KBM-7 (cell line): Measurements from ENCODE around the gene POLR3F.

Source experiments
- DNase-seq: peaks from one replicate; pipeline ENCODE4 v3.0.0-alpha.2; 2015
- in situ Hi-C: fragments of 300-500 bp; cut with MboI; formaldehyde crosslinking; loops from 2 replicates; pipeline ENCODE4 v1.14.3; 2020; ENCODE audit warnings: low sequenced_read_pairs, low pct_unique_long_range_greater_than_20kb, mixed read lengths

POLR3F gene, protein sequence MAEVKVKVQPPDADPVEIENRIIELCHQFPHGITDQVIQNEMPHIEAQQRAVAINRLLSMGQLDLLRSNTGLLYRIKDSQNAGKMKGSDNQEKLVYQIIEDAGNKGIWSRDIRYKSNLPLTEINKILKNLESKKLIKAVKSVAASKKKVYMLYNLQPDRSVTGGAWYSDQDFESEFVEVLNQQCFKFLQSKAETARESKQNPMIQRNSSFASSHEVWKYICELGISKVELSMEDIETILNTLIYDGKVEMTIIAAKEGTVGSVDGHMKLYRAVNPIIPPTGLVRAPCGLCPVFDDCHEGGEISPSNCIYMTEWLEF

DNA sequence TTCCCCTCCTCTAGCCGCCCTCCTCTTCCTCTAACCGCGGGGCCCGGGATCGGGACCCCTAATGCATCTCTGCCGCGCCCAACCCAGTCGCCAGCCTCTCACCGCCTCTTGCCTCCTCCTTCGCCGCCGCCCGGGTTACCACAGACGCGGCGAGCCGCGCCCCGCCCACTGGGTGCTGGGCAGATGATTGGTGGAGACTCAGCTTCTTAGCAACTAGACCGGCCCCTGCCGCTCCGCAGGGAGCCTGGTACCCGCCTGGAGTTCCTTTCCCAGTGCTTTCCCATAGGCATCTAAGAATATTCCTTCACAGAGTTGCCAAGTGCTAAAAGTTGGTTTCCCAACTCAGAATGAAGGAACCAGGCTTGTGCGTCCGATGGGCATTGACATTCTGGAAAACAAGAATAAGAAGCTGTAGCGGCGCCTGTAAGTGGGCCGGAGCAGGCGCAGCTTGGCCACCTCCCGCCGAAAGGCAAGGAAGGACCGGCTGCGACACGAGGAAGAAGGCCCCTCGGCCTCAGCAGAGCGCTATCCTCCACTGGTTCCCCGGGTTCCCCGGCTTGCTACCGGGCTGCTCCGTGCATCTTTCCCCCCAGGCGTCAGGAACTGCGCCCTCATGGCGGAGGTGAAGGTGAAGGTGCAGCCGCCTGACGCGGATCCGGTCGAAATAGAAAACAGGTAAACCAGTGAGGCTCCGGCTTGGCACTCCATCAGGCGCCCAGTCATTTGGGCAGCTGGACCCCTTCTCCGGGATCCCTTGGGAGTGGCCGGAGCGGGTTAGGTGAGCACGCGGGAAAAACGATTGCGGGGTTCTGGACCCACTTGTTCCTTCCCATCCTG, at the start of gene POLR3F, which contains the start of gene DZANK1:
Gene POLR3F (plus strand): TSS at position 497 of the 837 bp plus-strand sequence. CDS start 117 bp downstream, at position 614.
Gene DZANK1 (minus strand): TSS at position 137 of the 837 bp plus-strand sequence. CDS start 1,672 bp downstream, outside the sequence.
- in situ Hi-C loops, result no loop called here

DNA sequence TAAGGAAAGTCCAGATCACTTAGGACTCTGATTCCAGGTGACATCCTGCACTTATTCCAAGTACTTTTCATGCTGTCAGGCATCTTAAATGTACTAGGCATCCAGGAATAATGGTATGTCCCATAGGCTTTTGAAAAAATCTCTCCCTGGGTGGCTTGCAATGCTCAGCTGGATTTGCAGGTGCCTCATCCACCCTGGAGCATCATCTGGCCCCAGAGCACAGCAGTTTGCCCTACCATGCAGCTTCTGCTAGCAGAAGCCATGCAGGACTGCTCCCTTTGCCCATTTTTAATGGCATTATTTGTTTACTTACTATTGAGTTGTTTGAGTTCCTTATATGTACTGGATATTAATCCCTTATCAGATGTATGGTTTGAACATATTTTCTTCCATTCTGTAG, 45.6 kb upstream of the POLR3F start:
- DNase-seq, result no peak
- in situ Hi-C loops, result no loop called here

More for the DNA sequence above, at the start of gene POLR3F, which contains the start of gene DZANK1:
- peak; percentile 97 for DNase-seq

DNA sequence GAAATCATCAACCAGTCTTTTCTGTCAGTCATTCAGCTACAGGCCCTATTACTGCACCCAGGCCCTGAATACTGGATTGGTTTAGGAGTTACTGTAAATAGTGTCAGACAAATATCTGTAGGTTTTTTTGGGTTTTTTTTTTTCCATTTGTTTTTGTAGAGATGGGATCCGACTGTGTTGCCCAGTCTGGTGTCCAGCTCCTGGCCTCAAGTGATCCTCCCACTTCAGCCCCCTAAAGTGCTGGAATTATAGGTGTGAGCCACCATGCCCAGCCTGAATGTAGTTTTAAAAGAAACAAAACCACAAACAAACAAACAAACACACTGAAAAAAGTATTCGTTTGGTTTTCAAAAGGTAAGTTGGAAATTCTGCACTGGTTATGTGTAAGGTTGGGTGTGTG, 40.0 kb upstream of the POLR3F start:
- in situ Hi-C loops, result no loop called here
- no peak for DNase-seq

DNA sequence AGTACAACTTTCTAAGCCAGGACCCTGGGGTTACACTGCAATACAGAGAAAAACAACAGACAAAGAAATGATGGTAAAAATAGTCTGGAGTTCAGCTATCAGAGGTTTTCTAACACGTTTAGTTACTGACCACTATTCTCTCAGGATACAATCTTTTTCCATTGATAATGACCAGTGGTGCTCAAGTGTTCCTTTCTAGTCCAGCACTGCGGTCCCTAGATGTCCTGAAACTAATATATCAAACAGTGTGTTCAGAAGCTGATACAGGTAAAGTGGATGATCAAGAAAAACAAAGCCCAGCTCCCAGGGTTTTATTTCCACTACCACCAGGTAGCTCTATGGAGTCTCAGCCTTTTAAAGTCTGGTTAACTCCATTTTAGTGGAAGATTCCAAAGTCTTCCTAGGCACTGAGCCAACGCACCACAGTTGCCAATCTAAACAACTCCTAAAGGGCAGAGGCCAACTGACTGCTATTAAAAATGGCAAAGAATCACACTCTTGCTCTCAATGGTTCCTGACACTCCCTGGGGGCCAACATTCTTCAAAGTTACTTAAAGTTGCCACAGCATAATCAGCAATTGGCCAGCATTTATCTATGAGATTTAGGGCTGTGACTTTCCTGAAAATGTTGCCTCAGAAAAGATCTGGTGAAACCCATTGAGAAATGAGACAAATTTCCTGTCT, 38.6 kb upstream of the POLR3F start:
- in situ Hi-C loops, result no loop called here
- no peak for DNase-seq

DNA sequence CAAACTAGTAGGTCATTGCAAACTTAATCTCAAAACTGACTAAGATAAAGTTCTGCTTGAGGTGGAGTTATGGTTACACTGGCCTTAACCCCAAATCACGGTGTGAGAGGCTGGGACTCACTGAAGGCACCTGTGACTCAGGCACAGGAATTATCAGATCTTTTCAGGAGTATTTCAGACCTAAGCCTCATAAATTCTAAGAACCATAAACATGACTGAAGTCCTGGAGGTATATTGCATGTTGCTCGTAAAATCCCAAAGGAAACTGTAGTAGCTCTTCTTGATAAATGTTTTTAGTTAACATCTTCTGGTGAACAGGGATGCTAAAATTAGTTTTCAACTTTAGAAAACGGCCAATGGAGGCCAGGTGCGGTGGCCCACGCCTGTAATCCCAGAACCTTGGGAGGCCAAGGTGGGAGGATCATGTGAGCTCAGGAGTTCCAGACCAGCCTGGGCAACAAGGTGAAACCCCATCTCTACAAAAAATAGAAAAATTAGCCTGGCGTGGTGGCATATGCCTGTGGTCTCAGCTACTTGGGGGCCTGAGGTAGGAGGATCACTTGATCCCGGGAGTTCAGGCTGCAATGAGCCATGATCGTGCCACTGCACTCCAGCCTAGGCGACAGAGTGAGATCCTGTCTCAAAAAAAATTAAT, 36.9 kb upstream of the POLR3F start:
- no peak for DNase-seq
- in situ Hi-C loops, result no loop called here

DNA sequence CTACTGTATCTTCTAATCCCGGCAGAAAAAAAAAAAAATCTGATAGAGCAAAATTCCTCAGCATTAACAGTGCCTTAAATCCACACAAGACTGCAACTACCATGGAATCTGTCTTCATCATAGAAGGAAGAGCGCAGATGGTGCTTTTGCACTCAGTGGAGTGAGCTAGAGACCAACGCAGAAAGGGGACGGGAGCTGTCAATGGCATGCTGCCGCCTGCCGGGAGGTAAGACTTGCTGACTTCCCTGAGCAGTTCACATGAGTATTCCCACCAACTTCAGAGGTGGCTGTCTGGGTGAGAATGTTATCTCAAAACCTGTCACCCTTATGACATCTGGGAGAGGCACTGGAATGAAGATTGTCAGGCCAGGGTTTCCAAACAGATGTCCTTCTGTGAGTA, 36.0 kb upstream of the POLR3F start:
- in situ Hi-C loops, result no loop called here
- no peak for DNase-seq

DNA sequence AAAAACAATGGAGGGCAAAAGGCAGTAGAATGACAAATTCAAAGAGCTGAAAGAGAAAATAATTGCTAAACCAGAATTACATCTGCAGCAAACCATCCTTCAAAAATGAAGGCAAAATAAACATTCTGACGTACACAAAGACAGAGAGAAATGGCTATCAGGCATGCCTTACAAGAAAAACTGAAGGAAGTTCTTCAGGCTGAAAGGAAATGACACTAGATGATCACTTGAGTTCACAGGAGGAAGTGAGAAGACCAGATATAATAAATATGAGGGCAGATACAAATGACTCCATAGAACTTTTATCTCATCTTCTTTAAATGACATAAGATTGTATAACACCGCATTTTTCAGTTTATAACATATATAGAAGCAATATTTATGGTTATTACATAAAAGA, 30.3 kb upstream of the POLR3F start:
- no peak for DNase-seq
- in situ Hi-C loops, result no loop called here

DNA sequence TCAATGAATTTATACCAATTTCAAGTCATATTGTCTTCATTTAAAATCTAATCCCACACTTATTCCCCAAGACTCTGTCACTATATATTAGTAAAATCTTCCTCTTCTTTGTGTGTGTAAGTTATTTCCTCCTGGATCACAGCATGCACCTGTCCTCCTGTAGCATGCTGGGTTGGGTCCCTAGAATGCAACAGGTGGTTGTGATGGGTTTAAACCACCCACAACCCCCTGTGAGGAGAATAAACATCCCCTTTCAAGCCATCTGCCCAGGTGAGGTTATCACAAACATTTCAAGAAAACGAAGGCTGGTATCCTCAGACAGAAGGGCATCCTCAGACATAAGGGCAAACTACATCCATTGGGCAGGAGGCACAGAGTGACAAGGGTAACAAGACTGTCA, 26.8 kb upstream of the POLR3F start:
- in situ Hi-C loops, result no loop called here
- DNase-seq, result no peak

DNA sequence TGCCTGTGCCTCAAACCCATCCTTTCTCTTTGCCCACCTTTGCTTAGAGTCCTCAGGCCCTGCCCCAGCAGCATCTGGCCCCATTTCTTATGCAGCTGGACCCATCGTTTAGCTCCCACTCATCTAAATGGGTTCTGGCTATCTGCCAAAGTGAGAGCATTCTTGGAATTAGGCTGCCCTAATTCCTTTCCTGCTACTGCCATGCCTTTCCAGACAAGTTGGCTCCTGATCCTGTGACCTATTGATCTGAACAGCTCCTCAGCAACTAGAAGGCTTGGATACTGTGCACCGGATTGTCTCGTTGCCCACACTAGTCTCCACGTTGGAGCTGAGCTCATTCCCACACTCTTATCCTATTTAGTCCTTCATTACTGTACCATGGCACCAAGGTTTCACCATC, 23.3 kb upstream of the POLR3F start:
- in situ Hi-C loops, result no loop called here
- DNase-seq, result no peak

DNA sequence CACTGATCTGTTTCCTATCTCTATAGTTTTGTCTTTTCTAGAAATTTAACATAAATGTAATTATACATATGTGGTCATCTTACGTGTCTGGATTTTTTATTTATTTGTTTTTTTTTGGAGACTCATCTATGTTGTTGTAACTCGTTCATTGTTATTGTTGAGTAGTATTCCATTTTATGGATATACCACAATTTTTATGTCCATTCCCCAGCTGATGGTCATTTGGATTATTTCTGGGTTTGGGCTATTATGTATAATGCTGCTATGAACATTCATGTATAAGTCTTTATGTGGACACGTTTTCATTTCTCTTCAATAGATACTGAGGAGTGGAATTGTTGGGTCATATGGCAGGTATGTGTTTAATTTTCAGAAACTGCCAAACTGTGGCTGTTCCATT, 10.6 kb upstream of the POLR3F start:
- in situ Hi-C loops, result no loop called here
- no peak for DNase-seq

DNA sequence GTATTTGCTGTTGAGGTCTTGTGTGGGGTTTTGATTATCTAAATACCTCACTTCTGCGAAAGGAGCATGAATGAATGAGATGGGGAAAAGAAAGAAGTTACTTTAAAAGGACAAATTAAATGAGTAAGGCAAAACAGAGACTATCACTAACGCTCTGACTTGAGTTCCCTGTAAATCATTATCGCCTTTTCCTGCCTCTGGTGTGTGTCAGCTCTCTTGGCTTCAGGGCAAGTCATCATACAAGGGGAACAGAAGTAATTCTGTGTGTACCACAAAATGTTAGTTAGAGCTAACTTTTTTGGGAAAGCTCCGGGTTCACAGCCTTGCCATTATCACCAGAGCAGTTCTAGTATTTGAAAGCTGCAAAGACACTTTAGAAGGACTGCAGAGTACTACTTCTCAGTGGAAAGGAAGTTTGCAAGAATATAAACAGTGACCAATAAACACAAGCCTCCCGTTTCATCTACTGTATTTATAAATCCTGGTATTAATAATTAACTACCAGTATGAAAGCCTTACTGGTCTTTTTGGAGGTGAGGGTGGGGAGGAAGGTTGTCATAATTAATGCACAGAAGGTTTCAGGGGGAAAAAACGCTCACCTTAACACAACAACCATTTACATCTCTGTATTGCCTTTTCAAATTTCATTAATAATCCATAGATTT, 1.5 kb upstream of the POLR3F start:
- in situ Hi-C loops, result no loop called here
- no peak for DNase-seq

DNA sequence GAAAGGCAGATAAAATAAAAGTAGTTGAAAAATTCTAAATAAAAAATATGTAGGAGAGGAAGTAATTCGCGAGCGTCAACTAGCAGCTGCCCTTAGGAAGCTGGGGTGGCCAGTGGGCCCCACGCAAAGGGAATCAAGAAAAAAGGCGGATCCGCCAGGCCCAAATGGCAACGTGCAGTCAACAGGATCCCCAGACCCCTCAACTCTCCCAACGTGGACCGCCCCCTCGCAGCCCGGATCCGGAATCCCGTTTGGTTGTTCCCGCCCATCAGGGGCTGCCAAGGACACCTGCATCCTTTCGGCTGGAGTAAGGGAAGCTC, 656 bp upstream of the POLR3F start:
- in situ Hi-C loops, result no loop called here
- no peak for DNase-seq

DNA sequence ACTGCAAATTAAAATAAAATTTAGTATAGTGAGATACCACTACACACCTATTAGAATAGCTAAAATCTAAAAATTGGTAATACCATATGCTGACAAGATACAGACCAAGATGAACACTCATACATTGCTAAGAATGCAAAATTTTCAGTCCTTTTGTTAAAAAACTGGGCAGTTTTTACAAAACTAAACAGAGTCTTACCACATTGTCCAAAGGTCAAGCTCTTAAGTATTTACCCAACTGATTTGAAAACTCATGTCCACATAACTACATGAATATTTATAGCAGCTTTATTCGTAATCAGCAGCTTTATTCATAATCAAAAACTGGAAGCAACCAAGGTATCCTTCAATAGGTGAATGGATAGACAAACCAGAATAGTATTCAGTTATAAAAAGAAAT, 10.0 kb downstream of the POLR3F start:
- no peak for DNase-seq
- in situ Hi-C loops, result no loop called here

DNA sequence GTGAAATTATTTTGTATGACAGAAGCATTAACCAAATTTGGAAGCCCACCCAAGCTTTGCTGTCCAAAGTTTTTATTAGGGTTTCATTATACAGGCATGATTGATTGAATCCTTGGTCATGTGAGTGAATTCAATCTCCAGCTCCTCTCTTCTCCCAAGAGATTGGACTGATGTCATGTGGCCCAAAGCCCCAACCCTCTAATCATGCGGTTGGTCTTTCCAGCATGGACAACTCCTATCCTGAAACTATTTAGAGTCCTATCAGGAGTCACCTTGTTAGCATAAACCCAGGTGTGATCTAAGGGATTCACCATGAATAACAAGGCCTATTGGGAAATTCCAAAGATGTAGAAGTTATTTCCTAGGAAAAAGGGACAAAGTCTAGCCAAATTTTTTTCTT, 10.6 kb downstream of the POLR3F start:
- in situ Hi-C loops, result no loop called here
- no peak for DNase-seq

DNA sequence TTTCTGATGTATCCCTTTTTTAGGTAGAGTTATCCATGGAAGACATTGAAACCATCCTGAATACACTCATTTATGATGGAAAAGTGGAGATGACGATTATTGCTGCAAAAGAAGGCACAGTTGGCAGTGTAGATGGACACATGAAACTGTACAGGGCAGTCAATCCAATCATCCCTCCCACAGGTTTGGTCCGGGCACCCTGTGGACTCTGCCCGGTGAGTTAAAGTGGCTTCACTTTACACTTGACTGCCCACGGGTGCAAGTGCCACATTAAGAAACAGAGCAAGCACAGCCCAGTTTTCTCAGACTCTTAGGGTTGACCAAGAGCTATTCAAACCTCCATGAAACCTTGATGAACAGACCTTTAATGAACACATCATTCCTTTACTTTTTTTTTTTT, 14.4 kb downstream of the POLR3F start:
- in situ Hi-C loops, result no loop called here
- DNase-seq, result no peak

DNA sequence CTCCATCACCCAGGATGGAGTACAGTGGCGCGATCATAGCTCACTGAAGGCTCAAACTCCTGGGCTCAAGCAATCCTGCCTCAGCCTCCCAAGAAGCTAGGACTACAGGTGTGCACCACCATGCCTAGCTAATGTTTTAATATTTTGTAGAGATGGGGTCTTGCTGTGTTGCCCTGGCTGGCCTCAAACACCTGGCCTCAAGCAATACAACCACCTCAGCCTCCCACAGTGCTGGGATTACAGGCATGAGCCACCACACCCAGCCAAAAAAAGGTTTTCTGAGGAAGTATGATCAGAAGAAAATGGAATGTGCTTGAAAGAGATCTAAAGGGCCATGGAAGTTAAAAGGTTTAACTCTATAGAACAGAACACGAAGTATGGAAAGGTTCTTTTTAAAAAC, 21.1 kb downstream of the POLR3F start:
- in situ Hi-C loops, result no loop called here
- DNase-seq, result no peak

DNA sequence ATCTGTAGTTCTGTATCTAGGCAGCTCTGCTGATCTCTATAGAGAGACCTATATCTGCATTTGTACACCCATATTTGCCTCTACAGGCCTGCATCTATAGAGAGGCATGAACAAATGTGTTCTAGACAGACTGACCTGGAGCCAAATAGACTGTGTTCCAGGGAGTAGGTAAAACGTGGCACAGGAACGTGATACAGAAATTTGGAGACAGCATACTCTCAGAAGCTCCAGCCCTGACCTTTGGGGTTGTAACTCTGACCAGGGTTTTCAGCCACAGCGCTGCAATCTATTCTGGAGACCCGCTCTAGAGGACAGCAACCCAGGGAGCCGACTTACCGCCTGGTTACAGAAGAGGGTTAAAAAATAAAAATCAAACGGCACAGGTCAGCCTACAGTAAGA, 28.9 kb downstream of the POLR3F start:
- in situ Hi-C loops, result no loop called here
- peak; percentile 4 for DNase-seq

DNA sequence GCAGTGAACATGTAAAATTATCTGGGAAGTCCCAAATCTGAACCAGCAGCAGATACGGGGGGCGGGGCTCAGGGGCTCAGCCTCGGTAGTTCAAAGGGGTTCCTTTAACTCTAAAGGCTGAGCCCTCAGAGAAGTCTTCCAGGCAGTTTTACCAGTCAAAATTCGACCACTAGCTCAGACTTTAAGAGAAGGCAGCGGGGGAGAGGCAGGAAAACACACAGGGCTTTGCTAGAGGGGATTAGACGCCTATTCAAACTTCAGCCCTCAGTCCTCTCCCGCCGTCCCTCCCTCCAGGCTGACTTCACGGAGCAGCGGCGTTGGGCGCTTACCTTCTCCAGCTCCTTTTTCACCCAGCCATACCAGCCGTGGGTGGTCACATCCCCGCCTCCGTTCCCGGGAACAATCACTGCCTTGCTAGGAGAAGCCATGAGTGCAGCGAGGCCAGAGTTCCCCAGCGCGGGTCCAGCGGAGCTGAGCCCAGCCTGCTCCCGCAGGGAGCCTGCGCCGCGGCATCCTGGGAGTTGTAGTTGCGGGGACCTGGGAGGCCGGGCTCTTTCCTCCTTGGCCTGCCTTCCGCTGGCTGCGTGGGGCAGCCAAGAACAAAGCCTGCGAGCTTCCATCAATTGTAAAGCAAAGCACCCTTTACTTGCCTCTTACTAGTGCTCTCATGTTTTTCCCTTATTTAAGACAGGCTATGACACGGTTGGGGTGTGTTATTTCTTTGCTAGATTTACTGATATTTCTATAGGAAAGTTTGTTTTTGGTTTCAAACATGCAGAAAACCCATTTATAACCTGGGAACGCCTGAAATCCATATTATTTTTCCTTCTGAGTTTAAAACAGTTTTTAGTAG, 29.8 kb downstream of the POLR3F start, which contains the start of gene RBBP9:
Gene RBBP9 (minus strand): TSS at position 486 of the 853 bp plus-strand sequence. CDS start 58 bp downstream, at position 428.
- peak; percentile 82 for DNase-seq
- in situ Hi-C loops, result no loop called here
